ENCODE results near the gene BMP7. TPM values are rescaled to one million over a fixed set of nuclear protein-coding genes. Genes with fewer than 3 reads are reported as not detected.

The BMP7 gene
- total RNA-seq, 4 donors from 2014 or later: 4.6 to 7.1 (median 5.6) TPM

DNA sequence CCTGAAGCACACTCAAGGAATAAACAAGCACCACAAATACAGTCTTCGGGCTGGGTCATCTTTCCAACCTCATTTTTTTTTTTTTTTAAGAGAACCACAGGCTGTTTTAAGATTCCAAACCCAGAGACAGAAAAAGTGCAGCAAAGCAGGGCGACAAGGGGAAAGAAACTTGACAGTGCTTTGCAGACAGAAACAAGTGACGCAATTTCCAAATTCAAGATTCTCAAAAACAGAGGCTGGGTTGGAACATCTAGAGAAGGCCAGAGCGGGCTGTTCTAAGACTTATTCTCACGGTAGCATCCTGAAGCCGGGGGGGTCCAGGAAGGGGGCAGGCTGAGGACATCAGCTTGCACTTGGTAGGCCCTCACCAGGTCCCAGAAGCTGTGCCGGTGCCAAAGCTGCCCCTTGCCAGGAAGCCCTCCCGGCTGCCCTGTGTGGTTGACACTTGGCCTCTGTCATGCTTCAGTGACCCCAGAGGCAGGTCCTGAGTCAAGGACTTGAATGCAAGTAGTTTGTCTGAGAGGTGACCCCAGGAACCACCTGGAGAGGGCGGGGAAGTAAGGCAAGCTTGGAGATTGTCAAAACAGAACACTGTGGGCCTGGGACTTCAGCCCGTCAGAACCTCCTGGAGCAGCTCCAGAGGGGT lies 50.5 kb downstream of the BMP7 start:
- Histone ChIP-seq H3K4me1 (peaks cover 12 to 16% (median 15%) of the 10 kb centered on the region in 4 donors), H3K27ac (replicated peaks in 1 of 4) (no peak overlapping the region), H3K36me3 (no peaks in the 10 kb centered on the region), H3K27me3 (no peaks in the 10 kb centered on the region), H3K9me3 (no peaks in the 10 kb centered on the region), H3K4me3 (no peak overlapping the region)
- 81% methylated on average over 10 of the region's 10 CpGs for WGBS
- intact Hi-C loops (cut with DNase I): no loop called here
- DNase-seq (ENCODE audit: extremely low spot score): no peak
- TF ChIP-seq EP300 (IDR thresholded peaks at IDR 0.05): no peak
- no peak for TF ChIP-seq POLR2AphosphoS5 (IDR thresholded peaks at IDR 0.05)
- TF ChIP-seq POLR2A (IDR thresholded peaks at IDR 0.05; ENCODE audit: low read depth): no peak

DNA sequence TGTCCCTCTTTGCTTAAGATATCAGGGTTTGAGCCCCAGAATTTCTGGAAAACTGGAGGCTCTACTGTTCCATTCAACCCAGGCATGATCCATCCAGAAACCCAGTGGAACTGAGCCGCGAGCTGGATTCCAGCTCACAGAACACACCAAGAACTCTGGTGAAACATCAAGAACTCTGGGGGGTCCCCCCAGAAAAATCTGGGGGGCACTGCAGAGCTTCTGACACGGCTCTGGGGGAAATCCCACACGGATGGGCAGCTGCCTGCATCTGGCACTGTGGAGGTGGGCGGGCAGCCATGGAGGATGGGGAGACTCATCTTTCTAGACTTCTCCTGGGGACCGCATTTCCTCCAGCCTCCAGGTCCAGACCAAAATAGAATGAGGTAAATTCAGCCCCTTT lies 51.0 kb downstream of the BMP7 start:
- no peaks in the 10 kb centered on the region for H3K36me3 ChIP-seq
- H3K27me3 ChIP-seq: no peaks in the 10 kb centered on the region
- H3K9me3 ChIP-seq: no peaks in the 10 kb centered on the region
- H3K4me3 ChIP-seq: no peak overlapping the region
- TF ChIP-seq, protein P1, sequence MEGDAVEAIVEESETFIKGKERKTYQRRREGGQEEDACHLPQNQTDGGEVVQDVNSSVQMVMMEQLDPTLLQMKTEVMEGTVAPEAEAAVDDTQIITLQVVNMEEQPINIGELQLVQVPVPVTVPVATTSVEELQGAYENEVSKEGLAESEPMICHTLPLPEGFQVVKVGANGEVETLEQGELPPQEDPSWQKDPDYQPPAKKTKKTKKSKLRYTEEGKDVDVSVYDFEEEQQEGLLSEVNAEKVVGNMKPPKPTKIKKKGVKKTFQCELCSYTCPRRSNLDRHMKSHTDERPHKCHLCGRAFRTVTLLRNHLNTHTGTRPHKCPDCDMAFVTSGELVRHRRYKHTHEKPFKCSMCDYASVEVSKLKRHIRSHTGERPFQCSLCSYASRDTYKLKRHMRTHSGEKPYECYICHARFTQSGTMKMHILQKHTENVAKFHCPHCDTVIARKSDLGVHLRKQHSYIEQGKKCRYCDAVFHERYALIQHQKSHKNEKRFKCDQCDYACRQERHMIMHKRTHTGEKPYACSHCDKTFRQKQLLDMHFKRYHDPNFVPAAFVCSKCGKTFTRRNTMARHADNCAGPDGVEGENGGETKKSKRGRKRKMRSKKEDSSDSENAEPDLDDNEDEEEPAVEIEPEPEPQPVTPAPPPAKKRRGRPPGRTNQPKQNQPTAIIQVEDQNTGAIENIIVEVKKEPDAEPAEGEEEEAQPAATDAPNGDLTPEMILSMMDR (IDR thresholded peaks at IDR 0.05): no peak
- TF ChIP-seq POLR2A (IDR thresholded peaks at IDR 0.05; ENCODE audit: low read depth) (no peak), POLR2AphosphoS5 (IDR thresholded peaks at IDR 0.05) (no peak), EP300 (IDR thresholded peaks at IDR 0.05) (no peak)
- H3K4me1 ChIP-seq: peaks cover 12 to 16% (median 15%) of the 10 kb centered on the region in 4 donors
- intact Hi-C loops (cut with DNase I): no loop called here
- no peak overlapping the region for H3K27ac ChIP-seq (replicated peaks in 1 of 4)
- 80% methylated on average over 6 of the region's 6 CpGs for WGBS
- DNase-seq (ENCODE audit: extremely low spot score): no peak

DNA sequence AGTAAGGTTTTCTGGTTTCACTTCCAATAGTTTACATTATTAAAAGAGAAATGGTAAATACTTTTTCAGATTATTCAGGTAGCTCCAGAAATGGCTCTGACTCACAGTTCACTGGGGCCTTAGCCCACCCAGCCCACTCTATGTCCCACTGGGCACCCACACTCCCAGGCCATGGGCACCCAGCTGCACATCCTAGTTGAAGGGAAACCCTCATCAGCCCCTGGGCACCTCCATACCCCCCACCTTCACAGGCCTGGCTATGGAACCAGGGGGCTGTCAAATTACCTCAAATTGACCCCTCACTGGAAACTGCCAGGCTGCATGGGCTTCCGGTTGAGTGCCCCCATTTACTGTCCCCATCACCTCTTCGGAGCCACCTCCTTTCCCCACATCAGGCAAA lies 51.5 kb downstream of the BMP7 start:
- Histone ChIP-seq H3K27me3 (no peaks in the 10 kb centered on the region), H3K27ac (replicated peaks in 1 of 4) (no peak overlapping the region), H3K4me1 (peaks cover 12 to 16% (median 15%) of the 10 kb centered on the region in 4 donors), H3K36me3 (no peaks in the 10 kb centered on the region), H3K9me3 (no peaks in the 10 kb centered on the region), H3K4me3 (no peak overlapping the region)
- intact Hi-C loops (cut with DNase I): no loop called here
- 97% methylated on average over 2 of the region's 2 CpGs for WGBS
- no peak for DNase-seq (ENCODE audit: extremely low spot score)
- TF ChIP-seq POLR2A (IDR thresholded peaks at IDR 0.05; ENCODE audit: low read depth) (no peak), EP300 (IDR thresholded peaks at IDR 0.05) (no peak), POLR2AphosphoS5 (IDR thresholded peaks at IDR 0.05) (no peak)
- TF ChIP-seq, protein P1 (IDR thresholded peaks at IDR 0.05): no peak

DNA sequence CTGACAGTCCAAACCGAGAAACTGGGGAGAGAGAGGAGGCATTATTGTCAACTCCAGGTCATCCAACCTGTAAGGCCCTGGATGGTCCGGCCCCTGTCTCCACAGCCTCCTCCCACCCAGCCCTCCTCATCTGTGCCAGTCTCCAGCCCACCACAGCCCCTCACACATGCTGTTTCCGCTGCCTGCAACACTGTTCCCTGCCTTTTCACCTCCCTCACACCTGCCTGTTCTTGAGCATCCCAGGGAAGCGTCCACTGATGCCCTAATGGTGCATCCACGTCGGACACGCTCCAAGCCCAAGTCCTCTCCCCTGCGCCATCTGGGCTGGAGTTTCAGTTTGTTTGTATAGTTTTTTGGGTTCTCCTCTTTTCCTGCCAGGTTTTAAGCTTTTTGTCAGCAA lies 52.0 kb downstream of the BMP7 start:
- TF ChIP-seq EP300 (IDR thresholded peaks at IDR 0.05) (no peak), POLR2A (IDR thresholded peaks at IDR 0.05; ENCODE audit: low read depth) (no peak), POLR2AphosphoS5 (IDR thresholded peaks at IDR 0.05) (no peak)
- TF ChIP-seq, protein P1 (IDR thresholded peaks at IDR 0.05): no peak
- H3K36me3 ChIP-seq: no peaks in the 10 kb centered on the region
- intact Hi-C loops (cut with DNase I): no loop called here

DNA sequence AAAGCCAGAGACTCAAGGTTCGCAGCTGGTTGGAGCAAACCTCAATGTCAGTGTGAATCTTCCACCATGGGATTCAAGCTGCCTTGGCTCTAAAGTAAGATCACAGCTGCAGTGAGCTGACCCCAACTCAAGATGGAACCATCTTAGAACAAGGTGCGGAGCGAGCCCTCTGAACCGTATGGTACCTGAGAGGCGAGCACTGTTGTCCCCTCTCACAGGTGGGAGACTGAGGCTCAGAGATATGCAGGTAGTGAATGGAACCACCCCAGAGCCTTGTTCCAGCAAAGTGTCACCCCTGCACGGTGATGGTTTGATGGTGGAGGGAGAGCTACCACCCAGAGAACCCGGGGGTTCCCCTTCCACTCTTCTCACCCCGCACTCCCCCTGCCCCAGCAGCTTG lies 52.5 kb downstream of the BMP7 start:
- Histone ChIP-seq H3K27me3 (no peaks in the 10 kb centered on the region), H3K36me3 (no peaks in the 10 kb centered on the region), H3K9me3 (no peaks in the 10 kb centered on the region), H3K27ac (replicated peaks in 1 of 4) (no peak overlapping the region), H3K4me3 (no peak overlapping the region), H3K4me1 (peaks cover 12 to 16% (median 15%) of the 10 kb centered on the region in 4 donors)
- WGBS: 98% methylated on average over 8 of the region's 8 CpGs
- TF ChIP-seq EP300 (IDR thresholded peaks at IDR 0.05) (no peak), POLR2AphosphoS5 (IDR thresholded peaks at IDR 0.05) (no peak), POLR2A (IDR thresholded peaks at IDR 0.05; ENCODE audit: low read depth) (no peak)
- TF ChIP-seq, protein P1 (IDR thresholded peaks at IDR 0.05): no peak
- DNase-seq (ENCODE audit: extremely low spot score): no peak
- intact Hi-C loops (cut with DNase I): no loop called here

More for the DNA sequence above, 52.0 kb downstream of the BMP7 start:
- Histone ChIP-seq H3K9me3 (no peaks in the 10 kb centered on the region), H3K27ac (replicated peaks in 1 of 4) (no peak overlapping the region), H3K4me1 (peaks cover 12 to 16% (median 15%) of the 10 kb centered on the region in 4 donors), H3K4me3 (no peak overlapping the region), H3K27me3 (no peaks in the 10 kb centered on the region)
- WGBS: 92% methylated on average over 8 of the region's 8 CpGs
- DNase-seq (ENCODE audit: extremely low spot score): no peak
